ENCODE data around the gene TMEM200A.

GRCh38 chr6:130412556-130413290, 46.9 kb downstream of the TMEM200A start:
- TF ChIP-seq CTCF (IDR thresholded peaks at IDR 0.05 in 2 of 3, conservative IDR thresholded peaks at IDR 0.05 in 1 of 3; ENCODE audit: control insufficient read depth in 2 of 3, extremely low read depth in 1 of 3, insufficient read depth in 1 of 3, low read depth in 3 of 3, low read length in 3 of 3) (no peak), CREM (IDR thresholded peaks at IDR 0.05; ENCODE audit: low read depth) (no peak), SUPT20H (IDR thresholded peaks at IDR 0.05; ENCODE audit: borderline replicate concordance, control insufficient read depth, low read depth, low read length) (no peak), STAT1 (conservative IDR thresholded peaks at IDR 0.05) (no peak), RAD21 (IDR thresholded peaks at IDR 0.05; ENCODE audit: insufficient read depth, low read depth, low read length) (no peak), ATF3 (IDR thresholded peaks at IDR 0.05; ENCODE audit: borderline replicate concordance, extremely low read depth, low read depth, low read length) (no peak), KDM1A (IDR thresholded peaks at IDR 0.05; ENCODE audit: borderline replicate concordance) (no peak), SIN3A (IDR thresholded peaks at IDR 0.05; ENCODE audit: low read depth, low read length) (no peak), SRF (IDR thresholded peaks at IDR 0.05; ENCODE audit: low read depth in 2 of 2, low read length in 2 of 2) (no peak), RFX5 (IDR thresholded peaks at IDR 0.05; ENCODE audit: low read depth, low read length) (no peak), POLR2AphosphoS5 (IDR thresholded peaks at IDR 0.05; ENCODE audit: low read length) (no peak), ZNF24 (IDR thresholded peaks at IDR 0.05) (no peak)
